Stimulated activated CD8-positive, alpha-beta memory T cell treated with anti-CD3 and anti-CD28 coated beads, Interleukin-2, amount 100 ng/mL, for 1 hour (primary cell): ENCODE measurements around the gene KCNJ8.
"Not testable (repeated sequence)": the region's sequence is repeated elsewhere in the genome, so short reads cannot be mapped to it uniquely, and the experiment has no call there.

Experiments
- DNase-seq, 2 donors: peaks; one replicate each; pipeline ENCODE4 v3.0.0-alpha.2; 2020; ENCODE audit warnings: low read depth in 2 of 2

The KCNJ8 gene

GRCh38 chr12:21774358-21775132 lies at the start of gene KCNJ8:
Gene KCNJ8, minus strand, starts transcription at chr12:21774706. Its CDS starts 1,090 bp downstream, at chr12:21773616.
- no peak for DNase-seq

GRCh38 chr12:21823581-21823980 lies 49.1 kb upstream of the KCNJ8 start:
- no peak for DNase-seq

- no peak for DNase-seq
These were observed 45.2 kb upstream of the KCNJ8 start for GRCh38 chr12:21819678-21820077.

GRCh38 chr12:21819236-21819635 lies 44.7 kb upstream of the KCNJ8 start:
- DNase-seq: no peak

- no peak for DNase-seq
These were observed 44.1 kb upstream of the KCNJ8 start for GRCh38 chr12:21818627-21819026.

- DNase-seq: no peak
These were observed 41.0 kb upstream of the KCNJ8 start for GRCh38 chr12:21815306-21816062.

- DNase-seq: no peak
These were observed 40.3 kb upstream of the KCNJ8 start for GRCh38 chr12:21814814-21815213.

GRCh38 chr12:21814327-21814726 lies 39.8 kb upstream of the KCNJ8 start:
- DNase-seq: no peak

- no peak for DNase-seq
These were observed 39.2 kb upstream of the KCNJ8 start for GRCh38 chr12:21813751-21814150.

GRCh38 chr12:21813125-21813524 lies 38.6 kb upstream of the KCNJ8 start:
- no peak for DNase-seq

- not testable (repeated sequence) for DNase-seq
These were observed 37.8 kb upstream of the KCNJ8 start for GRCh38 chr12:21812340-21812739.

- DNase-seq: no peak
These were observed 34.6 kb upstream of the KCNJ8 start for GRCh38 chr12:21809100-21809499.

GRCh38 chr12:21806255-21806654 lies 31.7 kb upstream of the KCNJ8 start:
- no peak for DNase-seq

- DNase-seq: no peak
These were observed 27.2 kb upstream of the KCNJ8 start for GRCh38 chr12:21801522-21802288.

GRCh38 chr12:21800011-21800410 lies 25.5 kb upstream of the KCNJ8 start:
- no peak for DNase-seq

GRCh38 chr12:21797539-21797938 lies 23.0 kb upstream of the KCNJ8 start:
- DNase-seq: no peak

GRCh38 chr12:21795648-21796328 lies 21.3 kb upstream of the KCNJ8 start:
- no peak for DNase-seq

GRCh38 chr12:21794807-21795595 lies 20.5 kb upstream of the KCNJ8 start:
- DNase-seq: not testable (repeated sequence)

- not testable (repeated sequence) for DNase-seq
These were observed 15.2 kb upstream of the KCNJ8 start for GRCh38 chr12:21789687-21790086.

GRCh38 chr12:21788089-21788983 lies 13.8 kb upstream of the KCNJ8 start:
- DNase-seq: no peak
